Measurements from ENCODE around the gene C2CD4C.

DNA sequence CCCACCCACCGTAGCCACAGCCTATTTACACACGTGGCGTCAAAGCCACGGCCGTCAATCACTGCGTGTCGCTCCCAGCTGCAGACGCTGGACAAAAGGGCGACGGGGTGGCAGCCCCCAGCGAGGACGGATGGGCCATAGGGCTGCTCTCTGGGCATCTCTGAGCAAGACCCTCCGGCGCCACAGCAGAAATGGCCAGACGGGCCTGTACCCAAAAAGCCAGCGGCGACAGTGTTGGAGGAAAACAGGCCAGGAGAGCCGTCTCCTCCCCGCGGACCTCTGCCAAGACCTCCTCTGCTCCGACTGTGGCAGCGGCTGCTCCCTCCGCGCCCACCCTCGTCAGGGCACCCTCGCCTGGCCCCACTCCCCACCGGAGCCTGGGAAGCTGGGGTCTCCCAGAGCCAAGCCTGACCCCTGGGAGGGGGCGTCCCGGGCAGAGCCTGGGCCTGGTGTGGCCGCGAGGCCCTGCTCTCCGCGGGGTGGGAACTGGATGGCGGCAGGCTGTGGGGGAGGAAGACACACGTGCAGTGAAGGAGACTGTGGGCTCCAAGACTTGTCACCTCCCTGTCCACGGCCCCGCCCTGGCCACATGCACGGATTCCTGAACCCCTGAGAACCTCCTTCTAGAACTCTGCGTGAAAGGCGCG lies 2.7 kb downstream of the C2CD4C start:
- TF ChIP-seq, protein P1, sequence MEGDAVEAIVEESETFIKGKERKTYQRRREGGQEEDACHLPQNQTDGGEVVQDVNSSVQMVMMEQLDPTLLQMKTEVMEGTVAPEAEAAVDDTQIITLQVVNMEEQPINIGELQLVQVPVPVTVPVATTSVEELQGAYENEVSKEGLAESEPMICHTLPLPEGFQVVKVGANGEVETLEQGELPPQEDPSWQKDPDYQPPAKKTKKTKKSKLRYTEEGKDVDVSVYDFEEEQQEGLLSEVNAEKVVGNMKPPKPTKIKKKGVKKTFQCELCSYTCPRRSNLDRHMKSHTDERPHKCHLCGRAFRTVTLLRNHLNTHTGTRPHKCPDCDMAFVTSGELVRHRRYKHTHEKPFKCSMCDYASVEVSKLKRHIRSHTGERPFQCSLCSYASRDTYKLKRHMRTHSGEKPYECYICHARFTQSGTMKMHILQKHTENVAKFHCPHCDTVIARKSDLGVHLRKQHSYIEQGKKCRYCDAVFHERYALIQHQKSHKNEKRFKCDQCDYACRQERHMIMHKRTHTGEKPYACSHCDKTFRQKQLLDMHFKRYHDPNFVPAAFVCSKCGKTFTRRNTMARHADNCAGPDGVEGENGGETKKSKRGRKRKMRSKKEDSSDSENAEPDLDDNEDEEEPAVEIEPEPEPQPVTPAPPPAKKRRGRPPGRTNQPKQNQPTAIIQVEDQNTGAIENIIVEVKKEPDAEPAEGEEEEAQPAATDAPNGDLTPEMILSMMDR (IDR thresholded peaks at IDR 0.05) = no peak
- TF ChIP-seq POLR2A (IDR thresholded peaks at IDR 0.05) = no peak

Measured in tibial nerve (tissue), 3 donors.